Measurements from ENCODE around the gene DENND6B.

Gene DENND6B

DNA sequence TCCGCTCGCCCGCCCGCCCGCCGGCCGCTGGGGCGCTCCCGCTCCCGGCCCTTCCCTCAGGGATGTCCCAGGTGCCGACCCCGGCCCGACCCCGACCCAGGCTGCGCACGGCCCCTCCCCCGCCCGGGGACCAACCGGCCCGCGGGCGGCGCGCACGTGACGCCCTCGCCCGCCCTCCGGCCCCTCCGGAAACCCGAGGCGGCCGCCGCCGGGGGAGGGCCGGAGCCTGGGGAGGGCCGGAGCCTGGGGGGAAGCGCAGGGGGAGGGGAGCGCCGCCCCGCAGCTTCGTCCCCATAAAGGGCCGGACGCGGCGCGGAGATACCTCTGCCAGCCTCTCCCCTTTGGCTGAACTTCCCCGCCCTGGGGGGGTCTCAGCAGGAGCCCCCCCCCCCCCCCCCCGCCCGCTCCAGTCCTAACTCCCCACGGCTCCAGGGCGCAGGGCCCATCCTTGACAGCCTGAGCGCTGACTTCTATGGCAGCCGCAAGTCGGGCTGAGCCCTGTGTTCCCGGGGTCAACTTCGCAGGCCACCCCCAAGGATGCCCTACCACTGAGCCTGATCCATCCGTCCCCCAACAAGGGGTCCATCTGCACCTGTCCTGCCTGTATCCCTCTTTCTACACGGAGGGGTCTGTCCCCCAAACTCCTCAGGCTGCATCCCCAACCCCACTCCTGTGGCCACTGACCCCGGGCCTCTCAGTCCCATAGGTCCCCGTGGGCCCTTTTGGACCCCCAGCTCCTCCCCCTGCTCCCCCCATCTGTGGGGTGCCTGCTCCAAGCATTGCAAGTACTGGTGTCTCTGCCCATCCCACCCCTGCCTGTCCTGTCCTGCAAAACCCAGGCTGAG, 65.0 kb downstream of the DENND6B start, which contains the start of gene MAPK12:
Gene MAPK12 (minus strand): TSS at position 69 of the 845 bp plus-strand sequence. CDS start 174 bp downstream, outside the sequence.
- CTCF ChIA-PET, result interaction anchor here (1.1 to 7.9 kb wide), 6 partner anchors 9 to 80 kb away, joined by 3 to 64 read pairs (median 6); partner anchors contain the start of gene HDAC10
- POLR2A ChIA-PET, result interaction anchor here (0.5 kb wide), 1 partner anchor 236 kb away, joined by 3 read pairs; no protein-coding TSS in a partner anchor
- TF ChIP-seq, protein P1, sequence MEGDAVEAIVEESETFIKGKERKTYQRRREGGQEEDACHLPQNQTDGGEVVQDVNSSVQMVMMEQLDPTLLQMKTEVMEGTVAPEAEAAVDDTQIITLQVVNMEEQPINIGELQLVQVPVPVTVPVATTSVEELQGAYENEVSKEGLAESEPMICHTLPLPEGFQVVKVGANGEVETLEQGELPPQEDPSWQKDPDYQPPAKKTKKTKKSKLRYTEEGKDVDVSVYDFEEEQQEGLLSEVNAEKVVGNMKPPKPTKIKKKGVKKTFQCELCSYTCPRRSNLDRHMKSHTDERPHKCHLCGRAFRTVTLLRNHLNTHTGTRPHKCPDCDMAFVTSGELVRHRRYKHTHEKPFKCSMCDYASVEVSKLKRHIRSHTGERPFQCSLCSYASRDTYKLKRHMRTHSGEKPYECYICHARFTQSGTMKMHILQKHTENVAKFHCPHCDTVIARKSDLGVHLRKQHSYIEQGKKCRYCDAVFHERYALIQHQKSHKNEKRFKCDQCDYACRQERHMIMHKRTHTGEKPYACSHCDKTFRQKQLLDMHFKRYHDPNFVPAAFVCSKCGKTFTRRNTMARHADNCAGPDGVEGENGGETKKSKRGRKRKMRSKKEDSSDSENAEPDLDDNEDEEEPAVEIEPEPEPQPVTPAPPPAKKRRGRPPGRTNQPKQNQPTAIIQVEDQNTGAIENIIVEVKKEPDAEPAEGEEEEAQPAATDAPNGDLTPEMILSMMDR (IDR thresholded peaks at IDR 0.05; ENCODE audit: control extremely low read depth, extremely low read depth, low read depth, missing control alignments), result no peak
- peak; percentile 83 for DNase-seq (ENCODE audit: extremely low spot score)

DNA sequence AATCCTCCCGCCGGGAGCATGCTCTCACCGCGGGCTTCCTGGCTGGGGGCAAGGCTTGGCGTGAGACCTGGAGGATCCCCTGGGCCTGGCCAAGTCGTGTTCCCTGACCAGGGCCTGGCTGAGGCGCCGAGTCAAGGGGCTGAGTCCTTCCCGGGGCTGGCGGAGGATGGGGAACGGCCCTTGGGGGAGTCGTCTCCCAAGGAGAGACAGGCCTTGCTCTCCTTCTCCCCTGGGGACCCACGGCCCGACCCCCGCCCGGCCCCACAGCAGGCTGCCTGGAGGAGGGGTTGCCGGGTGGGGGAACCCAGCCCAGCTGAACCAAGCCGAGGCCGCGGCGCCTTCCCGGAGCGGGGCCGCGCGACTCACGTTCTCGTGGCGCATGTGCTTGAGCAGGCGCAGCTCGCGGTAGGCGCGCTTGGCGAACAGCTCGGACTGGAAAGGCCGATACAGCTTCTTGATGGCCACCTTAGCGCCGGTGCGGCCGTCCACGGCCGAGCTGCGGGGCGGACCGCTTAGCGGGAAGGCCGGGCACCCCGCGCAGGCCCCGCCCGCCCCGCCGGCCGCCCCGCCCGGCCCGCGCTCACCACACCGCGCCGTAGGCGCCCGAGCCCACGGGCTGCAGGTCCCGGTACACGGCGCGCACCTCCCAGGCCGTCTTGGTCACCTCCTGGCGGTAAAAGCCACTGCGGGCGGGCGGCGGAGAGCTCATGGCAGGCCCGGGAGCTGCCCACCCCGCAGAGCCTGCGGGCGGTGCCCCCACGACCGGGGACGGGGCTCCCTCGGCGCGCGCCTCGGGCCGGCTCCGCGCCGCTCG, 65.8 kb downstream of the DENND6B start:
- TF ChIP-seq, protein P1 (IDR thresholded peaks at IDR 0.05; ENCODE audit: control extremely low read depth, extremely low read depth, low read depth, missing control alignments), result no peak
- ChIA-PET POLR2A (interaction anchor here (0.5 kb wide), 1 partner anchor 237 kb away, joined by 3 read pairs; no protein-coding TSS in a partner anchor), CTCF (interaction anchor here (1.1 to 7.9 kb wide), 6 partner anchors 8 to 81 kb away, joined by 3 to 64 read pairs (median 4); partner anchors contain the start of gene HDAC10)
- peak; percentile 73 for DNase-seq (ENCODE audit: extremely low spot score)

DNA sequence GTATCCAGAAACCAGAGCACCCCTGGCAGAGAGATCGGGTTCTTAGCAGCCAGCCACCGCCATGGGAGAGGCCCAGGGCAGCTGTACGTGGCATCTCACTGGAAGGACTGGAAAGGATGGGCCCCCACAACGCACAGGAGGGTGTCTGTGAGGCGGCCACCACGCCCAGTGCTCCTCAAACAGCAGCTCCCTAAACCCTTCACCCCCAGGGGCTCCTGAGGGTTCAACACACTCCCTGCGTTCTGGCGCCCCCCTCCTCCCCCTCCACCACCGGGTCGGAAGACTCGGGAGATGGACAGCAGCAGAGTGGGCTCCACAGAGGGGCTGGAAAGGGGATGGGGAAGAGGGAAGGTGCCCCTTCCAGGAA, 66.4 kb downstream of the DENND6B start:
- CTCF ChIA-PET, result interaction anchor here (1.1 to 7.9 kb wide), 5 partner anchors 7 to 82 kb away, joined by 3 to 64 read pairs (median 3); partner anchors contain the start of gene HDAC10
- POLR2A ChIA-PET, result no interaction called here
- TF ChIP-seq, protein P1 (IDR thresholded peaks at IDR 0.05; ENCODE audit: control extremely low read depth, extremely low read depth, low read depth, missing control alignments), result no peak
- DNase-seq (ENCODE audit: extremely low spot score), result no peak

DNA sequence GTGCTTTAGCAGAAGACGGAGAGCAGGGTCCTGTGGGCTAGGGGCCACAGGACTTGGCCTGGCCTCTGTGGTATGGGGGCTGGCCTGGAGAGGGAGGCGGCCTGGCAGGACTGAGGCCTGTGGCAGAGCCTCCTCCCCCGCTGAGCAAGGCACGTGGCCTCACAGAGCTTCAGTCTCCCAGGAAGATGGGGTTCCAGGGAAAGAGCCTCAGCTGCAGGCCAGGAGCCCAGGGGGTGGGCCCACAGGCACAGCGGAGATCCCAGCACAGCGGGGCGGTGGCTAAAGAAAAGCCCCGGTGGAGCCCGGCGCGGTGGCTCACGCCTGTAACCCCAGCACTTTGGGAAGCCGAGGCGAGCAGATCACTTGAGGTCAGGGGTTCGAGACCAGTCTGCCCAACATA, 67.5 kb downstream of the DENND6B start:
- CTCF ChIA-PET, result interaction anchor here (0.7 to 1.5 kb wide), 4 partner anchors 17 to 238 kb away, joined by 3 to 4 read pairs (median 3); no protein-coding TSS in a partner anchor
- no peak for DNase-seq (ENCODE audit: extremely low spot score)
- TF ChIP-seq, protein P1 (IDR thresholded peaks at IDR 0.05; ENCODE audit: control extremely low read depth, extremely low read depth, low read depth, missing control alignments), result no peak
- POLR2A ChIA-PET, result no interaction called here

All from GM10248 (cell line).